ENCODE data around the gene LRRN4CL. TPM values are rescaled to one million over a fixed set of nuclear protein-coding genes. Genes with fewer than 3 reads are reported as not detected.
"Not testable (repeated sequence)": the region's sequence is repeated elsewhere in the genome, so short reads cannot be mapped to it uniquely, and the experiment has no call there.

LRRN4CL gene
- total RNA-seq, 1 donor from 2014 or later, result 0.20 TPM

DNA sequence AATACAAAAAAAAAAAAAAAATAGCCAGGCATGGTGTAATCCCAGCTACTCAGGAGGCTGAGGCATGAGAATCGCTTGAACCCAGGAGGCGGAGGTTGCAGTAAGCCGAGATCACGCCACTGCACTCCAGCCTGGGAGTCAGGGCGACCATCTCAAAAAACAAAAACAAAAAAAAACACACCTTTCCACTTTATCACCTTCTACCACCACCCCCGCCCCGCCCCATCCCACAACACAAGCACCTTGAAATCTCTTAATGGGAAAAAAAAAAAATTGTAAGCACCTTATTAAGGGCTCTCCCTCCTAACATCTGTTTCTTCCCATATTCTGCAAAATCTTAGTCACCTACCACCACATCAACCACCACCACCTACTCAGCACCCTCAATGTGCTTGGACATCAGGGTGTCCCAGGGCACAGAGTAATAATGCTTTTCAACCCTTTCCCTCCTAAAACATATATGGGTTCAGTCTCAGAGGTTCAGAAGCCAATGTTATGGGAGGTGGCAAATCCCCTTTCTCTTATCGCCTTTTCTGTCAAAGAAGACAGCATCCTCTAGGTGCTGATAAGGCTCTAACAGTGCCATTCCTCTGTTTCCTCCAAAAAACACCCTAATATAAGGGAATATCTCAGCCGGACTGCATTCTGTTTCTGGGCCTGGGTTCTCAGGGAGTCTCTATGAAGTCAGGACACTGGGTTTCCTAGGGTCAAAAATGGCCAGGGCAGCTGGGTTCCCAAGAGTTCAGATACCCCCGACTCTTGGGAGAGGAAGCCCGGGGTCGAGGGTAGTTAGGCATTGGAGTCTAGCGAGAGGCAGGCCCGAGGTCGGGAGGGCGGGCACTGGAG is 36.9 kb downstream of the LRRN4CL start:
- Mint-ChIP-seq H3K36me3 (ENCODE audit: low read depth) (peaks cover 3% of the 10 kb centered on the region), H3K27ac (ENCODE audit: unreplicated experiment) (peak overlapping the region; percentile 92), H3K27me3 (ENCODE audit: low read depth) (no peaks in the 10 kb centered on the region), H3K4me1 (ENCODE audit: low read depth) (peaks cover 16% of the 10 kb centered on the region), H3K9me3 (ENCODE audit: low read depth) (no peaks in the 10 kb centered on the region), H3K4me3 (ENCODE audit: unreplicated experiment) (peak overlapping the region; percentile 87)
- TF ChIP-seq, protein P1, sequence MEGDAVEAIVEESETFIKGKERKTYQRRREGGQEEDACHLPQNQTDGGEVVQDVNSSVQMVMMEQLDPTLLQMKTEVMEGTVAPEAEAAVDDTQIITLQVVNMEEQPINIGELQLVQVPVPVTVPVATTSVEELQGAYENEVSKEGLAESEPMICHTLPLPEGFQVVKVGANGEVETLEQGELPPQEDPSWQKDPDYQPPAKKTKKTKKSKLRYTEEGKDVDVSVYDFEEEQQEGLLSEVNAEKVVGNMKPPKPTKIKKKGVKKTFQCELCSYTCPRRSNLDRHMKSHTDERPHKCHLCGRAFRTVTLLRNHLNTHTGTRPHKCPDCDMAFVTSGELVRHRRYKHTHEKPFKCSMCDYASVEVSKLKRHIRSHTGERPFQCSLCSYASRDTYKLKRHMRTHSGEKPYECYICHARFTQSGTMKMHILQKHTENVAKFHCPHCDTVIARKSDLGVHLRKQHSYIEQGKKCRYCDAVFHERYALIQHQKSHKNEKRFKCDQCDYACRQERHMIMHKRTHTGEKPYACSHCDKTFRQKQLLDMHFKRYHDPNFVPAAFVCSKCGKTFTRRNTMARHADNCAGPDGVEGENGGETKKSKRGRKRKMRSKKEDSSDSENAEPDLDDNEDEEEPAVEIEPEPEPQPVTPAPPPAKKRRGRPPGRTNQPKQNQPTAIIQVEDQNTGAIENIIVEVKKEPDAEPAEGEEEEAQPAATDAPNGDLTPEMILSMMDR (IDR thresholded peaks at IDR 0.05), result no peak
- no peak for DNase-seq (ENCODE audit: low spot score)

DNA sequence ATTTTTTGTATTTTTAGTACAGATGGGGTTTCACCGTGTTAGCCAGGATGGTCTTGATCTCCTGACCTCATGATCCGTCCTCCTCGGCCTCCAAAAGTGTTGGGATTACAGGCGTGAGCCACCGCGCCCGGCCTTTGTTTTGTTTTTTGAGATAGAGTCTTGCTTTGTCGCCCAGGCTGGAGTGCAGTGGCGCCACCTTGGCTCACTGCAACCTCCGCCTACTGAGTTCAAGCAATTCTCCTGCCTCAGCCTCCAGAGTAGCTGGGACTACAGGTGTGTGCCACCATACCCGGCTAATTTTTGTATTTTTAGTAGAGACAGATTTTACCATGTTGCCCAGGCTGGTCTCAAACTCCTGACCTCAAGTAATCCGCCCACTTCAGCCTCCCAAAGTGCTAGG is 39.0 kb downstream of the LRRN4CL start:
- not testable (repeated sequence) for H3K27ac Mint-ChIP-seq (ENCODE audit: unreplicated experiment); H3K27me3 Mint-ChIP-seq (ENCODE audit: low read depth)

DNA sequence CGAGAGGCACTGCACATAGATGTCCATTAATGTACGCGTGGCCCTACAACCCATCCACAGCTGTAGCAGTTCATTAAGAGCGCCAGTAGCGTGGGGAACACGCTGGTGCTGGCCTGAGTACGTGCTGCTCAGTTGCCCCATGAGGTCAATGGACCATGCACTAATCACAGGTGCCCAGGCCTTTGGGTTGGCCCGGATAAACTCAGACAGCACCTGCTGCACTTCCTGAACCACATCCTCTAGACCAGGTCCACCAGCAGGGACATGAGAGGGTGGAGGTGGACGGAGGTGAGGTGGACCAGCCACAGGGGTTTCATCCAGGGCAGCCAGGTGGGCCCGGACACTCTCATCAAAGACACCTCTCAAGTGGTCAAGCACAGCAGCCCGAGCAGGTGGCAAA is 39.8 kb downstream of the LRRN4CL start:
- no peak for DNase-seq (ENCODE audit: low spot score)
- H3K27me3 Mint-ChIP-seq (ENCODE audit: low read depth), result no peaks in the 10 kb centered on the region
- H3K4me3 Mint-ChIP-seq (ENCODE audit: unreplicated experiment), result no peak overlapping the region
- H3K4me1 Mint-ChIP-seq (ENCODE audit: low read depth), result peaks cover 32% of the 10 kb centered on the region
- no peak overlapping the region for H3K27ac Mint-ChIP-seq (ENCODE audit: unreplicated experiment)
- no peaks in the 10 kb centered on the region for H3K9me3 Mint-ChIP-seq (ENCODE audit: low read depth)
- TF ChIP-seq, protein P1 (IDR thresholded peaks at IDR 0.05), result no peak
- H3K36me3 Mint-ChIP-seq (ENCODE audit: low read depth), result peaks cover 5% of the 10 kb centered on the region

More for the DNA sequence above, 39.0 kb downstream of the LRRN4CL start:
- H3K4me3 Mint-ChIP-seq (ENCODE audit: unreplicated experiment); H3K9me3 Mint-ChIP-seq (ENCODE audit: low read depth); DNase-seq (ENCODE audit: low spot score); H3K36me3 Mint-ChIP-seq (ENCODE audit: low read depth): not testable (repeated sequence)
- peaks cover 26% of the 10 kb centered on the region for H3K4me1 Mint-ChIP-seq (ENCODE audit: low read depth)

- no peaks in the 10 kb centered on the region for H3K27me3 Mint-ChIP-seq (ENCODE audit: low read depth)
- H3K4me3 Mint-ChIP-seq (ENCODE audit: unreplicated experiment), result no peak overlapping the region
Measured at GRCh38 chr11:62648967-62649364, 40.4 kb downstream of the LRRN4CL start.

GRCh38 chr11:62648185-62648966 is 41.0 kb downstream of the LRRN4CL start:
- H3K9me3 Mint-ChIP-seq (ENCODE audit: low read depth), result no peaks in the 10 kb centered on the region
- no peaks in the 10 kb centered on the region for H3K27me3 Mint-ChIP-seq (ENCODE audit: low read depth)
- TF ChIP-seq, protein P1 (IDR thresholded peaks at IDR 0.05), result no peak
- peaks cover 28% of the 10 kb centered on the region for H3K4me1 Mint-ChIP-seq (ENCODE audit: low read depth)
- DNase-seq (ENCODE audit: low spot score), result no peak
- no peak overlapping the region for H3K4me3 Mint-ChIP-seq (ENCODE audit: unreplicated experiment)
- H3K27ac Mint-ChIP-seq (ENCODE audit: unreplicated experiment), result peak overlapping the region; percentile 2
- peaks cover 5% of the 10 kb centered on the region for H3K36me3 Mint-ChIP-seq (ENCODE audit: low read depth)

More at GRCh38 chr11:62648967-62649364, 40.4 kb downstream of the LRRN4CL start:
- no peak overlapping the region for H3K27ac Mint-ChIP-seq (ENCODE audit: unreplicated experiment)
- peaks cover 32% of the 10 kb centered on the region for H3K4me1 Mint-ChIP-seq (ENCODE audit: low read depth)
- DNase-seq (ENCODE audit: low spot score), result no peak
- TF ChIP-seq, protein P1 (IDR thresholded peaks at IDR 0.05), result no peak
- H3K9me3 Mint-ChIP-seq (ENCODE audit: low read depth), result no peaks in the 10 kb centered on the region
- peaks cover 5% of the 10 kb centered on the region for H3K36me3 Mint-ChIP-seq (ENCODE audit: low read depth)
